Measurements from ENCODE around the gene RAMACL.

RAMACL gene

DNA sequence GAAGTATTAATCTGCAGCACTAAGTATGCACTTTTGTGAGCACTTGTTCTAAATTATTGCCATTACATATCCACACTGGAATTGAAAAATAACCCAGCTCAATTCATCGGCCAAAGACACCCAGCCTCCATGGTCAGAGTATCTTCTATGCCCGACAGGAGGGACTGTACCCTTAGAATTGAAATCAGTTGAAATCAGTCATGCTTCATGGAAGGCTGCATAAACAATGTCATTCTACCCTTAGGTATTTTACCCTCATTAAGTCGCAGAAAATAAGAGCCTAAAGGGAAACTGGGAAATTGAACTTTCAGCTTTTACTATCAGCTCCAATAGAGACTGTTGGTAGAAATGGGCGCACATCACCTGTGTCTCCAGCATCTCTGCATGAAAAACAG lies 2.9 kb upstream of the RAMACL start:
- DNase-seq (ENCODE audit: insufficient read length, low spot score): no peak
- FAIRE-seq: no peak
- TF ChIP-seq, protein P1, sequence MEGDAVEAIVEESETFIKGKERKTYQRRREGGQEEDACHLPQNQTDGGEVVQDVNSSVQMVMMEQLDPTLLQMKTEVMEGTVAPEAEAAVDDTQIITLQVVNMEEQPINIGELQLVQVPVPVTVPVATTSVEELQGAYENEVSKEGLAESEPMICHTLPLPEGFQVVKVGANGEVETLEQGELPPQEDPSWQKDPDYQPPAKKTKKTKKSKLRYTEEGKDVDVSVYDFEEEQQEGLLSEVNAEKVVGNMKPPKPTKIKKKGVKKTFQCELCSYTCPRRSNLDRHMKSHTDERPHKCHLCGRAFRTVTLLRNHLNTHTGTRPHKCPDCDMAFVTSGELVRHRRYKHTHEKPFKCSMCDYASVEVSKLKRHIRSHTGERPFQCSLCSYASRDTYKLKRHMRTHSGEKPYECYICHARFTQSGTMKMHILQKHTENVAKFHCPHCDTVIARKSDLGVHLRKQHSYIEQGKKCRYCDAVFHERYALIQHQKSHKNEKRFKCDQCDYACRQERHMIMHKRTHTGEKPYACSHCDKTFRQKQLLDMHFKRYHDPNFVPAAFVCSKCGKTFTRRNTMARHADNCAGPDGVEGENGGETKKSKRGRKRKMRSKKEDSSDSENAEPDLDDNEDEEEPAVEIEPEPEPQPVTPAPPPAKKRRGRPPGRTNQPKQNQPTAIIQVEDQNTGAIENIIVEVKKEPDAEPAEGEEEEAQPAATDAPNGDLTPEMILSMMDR (IDR thresholded peaks at IDR 0.05; ENCODE audit: insufficient read depth, missing control alignments): no peak

DNA sequence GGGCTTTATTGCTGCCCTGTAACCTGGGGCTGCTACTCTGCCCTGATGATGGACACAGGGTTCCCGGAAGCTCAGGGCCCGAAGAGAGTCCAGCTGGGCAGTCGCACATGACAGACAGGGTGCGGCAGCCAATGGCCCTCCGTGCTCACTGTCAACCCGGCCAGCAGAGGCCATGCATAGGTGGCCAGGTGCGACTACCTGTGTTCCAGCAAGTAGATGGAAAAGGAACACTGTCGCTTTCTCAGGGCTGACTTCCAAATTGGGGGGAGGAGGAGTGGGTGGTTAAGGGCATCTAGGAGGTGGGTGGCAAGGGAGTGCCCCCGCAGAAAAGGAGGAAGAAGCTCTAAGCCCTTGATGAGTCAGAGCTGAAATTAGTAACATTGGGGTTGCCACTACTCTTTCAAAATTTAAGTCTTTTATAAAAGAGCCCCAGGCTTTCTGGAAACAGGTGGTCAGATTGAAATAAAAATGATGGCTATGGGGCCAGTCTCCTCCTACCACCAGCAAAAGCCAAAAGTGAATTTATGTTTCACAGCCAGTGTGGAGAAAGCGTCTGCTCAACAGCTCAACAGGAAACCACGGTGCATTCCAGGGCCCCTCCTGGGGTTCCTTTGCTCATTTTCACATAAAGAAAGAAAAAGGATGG lies 2.3 kb upstream of the RAMACL start:
- DNase-seq (ENCODE audit: insufficient read length, low spot score) (no peak), FAIRE-seq (no peak)
- TF ChIP-seq, protein P1 (IDR thresholded peaks at IDR 0.05; ENCODE audit: insufficient read depth, missing control alignments): no peak

DNA sequence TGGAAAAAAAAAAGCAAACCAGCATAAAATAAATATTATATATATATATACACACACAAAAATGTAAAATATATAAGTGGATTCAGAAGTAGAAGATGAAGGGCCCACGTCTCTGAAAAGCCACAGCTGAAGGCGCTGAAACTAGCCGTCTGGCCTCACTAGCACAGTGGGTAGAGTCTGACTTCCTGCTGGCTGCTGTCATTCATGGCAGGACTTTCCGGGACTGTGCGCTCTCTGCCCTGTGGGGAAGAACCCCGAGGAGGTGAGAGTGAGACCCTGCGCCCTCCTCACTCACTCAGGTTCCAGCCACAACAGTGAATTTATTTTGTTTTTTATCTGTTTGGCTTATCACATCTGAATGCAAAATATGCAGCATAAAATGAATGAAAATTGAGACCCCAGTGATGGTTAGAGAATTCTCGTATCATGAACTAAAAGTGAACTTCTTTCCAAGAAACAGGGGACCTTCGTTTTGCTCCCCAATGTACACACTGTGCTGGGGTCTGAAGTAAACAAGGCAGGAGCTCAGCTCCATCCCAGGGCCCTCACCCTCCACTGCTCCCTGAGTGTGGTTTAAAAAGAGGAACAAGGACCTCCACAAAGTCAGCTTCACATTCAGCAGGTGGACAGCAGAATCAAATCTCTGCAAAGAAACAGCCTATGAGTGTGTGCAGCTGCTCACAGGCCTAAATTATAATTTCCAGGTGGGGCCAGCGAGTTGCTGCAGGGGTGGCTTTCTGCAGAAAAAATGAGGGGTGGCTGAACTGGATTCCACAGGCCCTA lies 1.3 kb upstream of the RAMACL start:
- TF ChIP-seq, protein P1 (IDR thresholded peaks at IDR 0.05; ENCODE audit: insufficient read depth, missing control alignments): no peak
- no peak for DNase-seq (ENCODE audit: insufficient read length, low spot score)
- no peak for FAIRE-seq

DNA sequence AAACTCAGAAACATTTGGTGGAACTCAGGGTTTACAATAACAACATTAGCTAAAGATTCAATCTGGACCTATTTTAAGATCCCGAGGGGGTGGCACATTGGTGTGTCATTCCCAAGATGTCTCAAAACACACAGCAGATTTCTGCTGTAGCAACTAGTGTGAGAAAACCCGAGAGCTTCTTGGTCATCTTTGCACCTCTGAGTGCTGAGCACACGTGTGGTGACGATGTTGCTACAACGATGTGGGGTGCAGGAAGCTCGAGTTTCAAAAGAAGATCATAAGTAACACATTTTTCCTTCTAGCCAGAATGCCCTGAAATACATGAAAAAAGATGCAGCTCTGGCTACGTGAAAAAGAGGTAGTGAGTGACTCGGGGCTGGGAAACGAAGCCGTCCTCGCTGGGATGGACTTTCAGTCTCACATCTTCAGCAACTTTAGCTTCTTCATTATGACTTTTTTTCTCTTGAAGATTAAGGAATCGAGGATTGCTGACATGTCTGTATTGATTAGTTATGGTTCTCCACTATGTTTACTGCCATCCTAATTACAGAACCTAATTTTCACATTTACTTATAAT lies 1.5 kb downstream of the RAMACL start:
- TF ChIP-seq, protein P1 (IDR thresholded peaks at IDR 0.05; ENCODE audit: insufficient read depth, missing control alignments): no peak
- no peak for FAIRE-seq
- DNase-seq (ENCODE audit: insufficient read length, low spot score): no peak

DNA sequence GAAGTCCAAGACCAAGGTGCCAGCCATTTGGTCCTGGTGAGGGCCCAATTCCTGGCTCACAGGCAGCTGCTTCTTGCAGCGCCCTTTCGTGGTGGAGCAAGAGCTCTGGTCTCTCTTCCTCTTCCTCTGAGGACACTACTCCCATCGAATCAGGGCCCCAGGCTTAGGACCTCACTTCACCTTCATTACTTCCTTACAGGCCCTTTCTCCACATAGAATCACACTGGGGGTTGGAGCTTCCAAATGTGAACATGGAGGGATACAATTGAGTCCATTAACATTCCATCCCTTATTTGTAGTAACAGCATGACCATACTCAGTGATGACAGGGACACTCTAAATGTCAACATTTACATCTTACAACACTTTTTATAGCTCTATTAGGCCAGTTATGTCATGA lies 2.3 kb downstream of the RAMACL start:
- TF ChIP-seq, protein P1 (IDR thresholded peaks at IDR 0.05; ENCODE audit: insufficient read depth, missing control alignments): no peak
- FAIRE-seq (no peak), DNase-seq (ENCODE audit: insufficient read length, low spot score) (no peak)

DNA sequence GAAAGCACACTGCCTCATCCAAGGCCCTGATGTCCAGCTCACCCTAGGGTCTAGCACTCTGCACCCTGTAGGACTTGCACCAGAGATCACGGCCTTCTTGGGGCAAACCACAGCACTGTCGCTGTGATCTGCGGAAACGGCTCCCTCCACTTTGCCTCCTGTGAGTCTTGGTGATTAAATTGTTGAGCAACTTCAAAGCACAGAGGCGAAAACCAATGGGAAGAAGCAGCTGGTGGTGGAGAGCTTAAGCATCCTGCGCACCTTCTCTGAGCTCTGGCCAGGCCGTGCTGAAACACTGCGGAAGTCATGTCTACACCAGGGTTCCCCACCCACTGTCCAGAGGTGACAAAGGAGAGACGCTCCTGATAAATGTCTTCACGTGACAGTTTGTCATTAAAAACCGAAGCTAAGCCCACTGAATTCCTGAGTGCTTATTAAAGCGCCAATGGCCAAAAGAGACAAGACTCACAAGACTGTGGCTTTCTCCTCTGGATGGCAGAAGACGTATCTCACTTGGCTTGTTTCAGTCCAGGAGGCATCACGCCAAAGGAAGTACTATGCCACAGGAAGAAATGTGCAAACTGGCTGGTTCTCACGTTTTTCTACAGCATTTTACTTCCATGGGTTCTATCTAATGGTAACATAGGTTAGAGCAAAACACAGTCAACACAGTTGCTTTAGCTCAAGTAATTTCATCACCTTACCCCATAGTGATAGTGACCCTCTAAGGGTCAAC lies 3.1 kb downstream of the RAMACL start:
- no peak for FAIRE-seq
- TF ChIP-seq, protein P1 (IDR thresholded peaks at IDR 0.05; ENCODE audit: insufficient read depth, missing control alignments): no peak
- DNase-seq (ENCODE audit: insufficient read length, low spot score): no peak

All from D721Med (cell line).